H1 (cell line): ENCODE measurements around the gene COX5B. TPM values are rescaled to one million over a fixed set of nuclear protein-coding genes. Genes with fewer than 3 reads are reported as not detected.
A peak's percentile ranks its signal among the peaks of the same experiment; 100 is the strongest.

Source experiments
- CTCF ChIA-PET: fragments of 300-600 bp; sonication (Branson Sonifier 250); formaldehyde crosslinking; loops from one replicate; lab custom pipeline; 2021; ENCODE audit not compliant: partially characterized antibody; lab: Charles Lee
- POLR2A ChIA-PET: fragments of 300-600 bp; sonication (Branson Sonifier 250); formaldehyde crosslinking; loops from one replicate; lab custom pipeline; 2021; ENCODE audit warnings: inconsistent platforms; ENCODE audit not compliant: partially characterized antibody; lab: Charles Lee
- DNase-seq, 2 experiments: peaks; one replicate each; pipeline versions ENCODE4 v3.0.0 to v3.0.0-alpha.2; 2010 to 2022; ENCODE audit warnings: low spot score in 2 of 2, low read depth in 1 of 2, mixed read lengths in 1 of 2
- FAIRE-seq: peaks from 2 replicates; lab custom pipeline; 2011; peaks lifted over from hg19 to GRCh38; lab: Jason Lieb, UNC
- H2AFZ ChIP-seq: 2 replicates; pipeline ENCODE4 v1.8.1; 2012; ENCODE audit warnings: low read length, inconsistent platforms
- H2AK5ac ChIP-seq: 2 replicates; pipeline ENCODE4 v1.6.1; 2013; ENCODE audit warnings: low read depth, low read length
- H2BK120ac ChIP-seq: replicated peaks from 2 replicates; pipeline ENCODE3; 2013; ENCODE audit warnings: low read depth, low read length, inconsistent platforms
- H2BK12ac ChIP-seq: 2 replicates; pipeline ENCODE4 v1.6.1; 2013; ENCODE audit warnings: low read depth, low read length
- H2BK15ac ChIP-seq: 2 replicates; pipeline ENCODE4 v1.6.1; 2013; ENCODE audit warnings: low read length
- H2BK20ac ChIP-seq: 2 replicates; pipeline ENCODE4 v1.6.1; 2013; ENCODE audit warnings: low read length
- H2BK5ac ChIP-seq: 2 replicates; pipeline ENCODE4 v1.6.1; 2013; ENCODE audit warnings: low read depth, low read length
- H3K14ac ChIP-seq: 2 replicates; pipeline ENCODE4 v1.6.1; 2013; ENCODE audit warnings: inconsistent platforms; ENCODE audit not compliant: insufficient read length
- H3K18ac ChIP-seq: 2 replicates; pipeline ENCODE4 v1.6.1; 2013; ENCODE audit warnings: low read length; ENCODE audit errors: extremely low read depth
- H3K23ac ChIP-seq: 2 replicates; pipeline ENCODE4 v1.6.1; 2013; ENCODE audit warnings: inconsistent platforms; ENCODE audit not compliant: insufficient read length
- H3K23me2 ChIP-seq: 2 replicates; pipeline ENCODE4 v1.6.1; 2013; ENCODE audit warnings: low read depth, low read length
- H3K27ac ChIP-seq: 2 replicates; pipeline ENCODE4 v1.6.1; 2011; ENCODE audit warnings: low read depth, low read length, inconsistent platforms
- H3K27me3 ChIP-seq, 4 experiments: replicated peaks in 1 of 4; 1 replicate in 1 of 4; 2 replicates in 3 of 4; pipeline versions ENCODE4 v1.6.1 to v1.8.1; 2011 to 2013; ENCODE audit warnings: low read length in 3 of 4, mild to moderate bottlenecking in 3 of 4, inconsistent platforms in 2 of 4, mixed read lengths in 2 of 4, moderate library complexity in 1 of 4; ENCODE audit not compliant: control insufficient read depth in 3 of 4, insufficient read depth in 3 of 4; ENCODE audit errors: extremely low read depth in 1 of 4
- H3K36me3 ChIP-seq, 4 experiments: 2 replicates each; pipeline versions ENCODE4 v1.6.1 to v1.8.1; 2011 to 2013; ENCODE audit warnings: mild to moderate bottlenecking in 4 of 4, low read length in 3 of 4, moderate library complexity in 2 of 4, control low read depth in 1 of 4, inconsistent platforms in 1 of 4; ENCODE audit not compliant: insufficient read depth in 4 of 4, control insufficient read depth in 2 of 4
- H3K4ac ChIP-seq: replicated peaks from 2 replicates; pipeline ENCODE3; 2013; ENCODE audit warnings: low read length, low read depth, mixed read lengths, inconsistent platforms; ENCODE audit not compliant: insufficient read length
- H3K4me1 ChIP-seq, 4 experiments: replicated peaks in 1 of 4; 1 replicate in 1 of 4; 2 replicates in 3 of 4; pipeline versions ENCODE4 v1.6.1 to v1.8.1; 2011 to 2013; ENCODE audit warnings: low read length in 3 of 4, inconsistent platforms in 2 of 4, mixed read lengths in 1 of 4; ENCODE audit not compliant: insufficient read depth in 4 of 4, control insufficient read depth in 3 of 4
- H3K4me2 ChIP-seq, 2 experiments: 2 replicates each; pipeline versions ENCODE4 v1.6.1 to v1.8.1; 2011 to 2013; ENCODE audit warnings: low read depth in 2 of 2, low read length in 2 of 2, control low read depth in 1 of 2, inconsistent platforms in 1 of 2, mild to moderate bottlenecking in 1 of 2; ENCODE audit not compliant: insufficient read depth in 1 of 2
- H3K4me3 ChIP-seq, 4 experiments: fragments of 200-600, 300-600 bp in 1 of 4; sonication (generic), shearing (Covaris generic), sonication (Bioruptor Twin) in 1 of 4; 2 replicates each; pipeline versions ENCODE4 v1.5.1 to v1.8.1; 2011 to 2016; ENCODE audit warnings: low read length in 4 of 4, low read depth in 3 of 4, control low read depth in 2 of 4, inconsistent platforms in 2 of 4, mild to moderate bottlenecking in 2 of 4, mixed read lengths in 1 of 4, moderate library complexity in 1 of 4; ENCODE audit not compliant: insufficient read depth in 2 of 4; ENCODE audit errors: extremely low read depth in 1 of 4
- H3K56ac ChIP-seq: replicated peaks from 2 replicates; pipeline ENCODE3; 2013; ENCODE audit warnings: low read depth, mild to moderate bottlenecking, mixed read lengths, low read length, inconsistent platforms; ENCODE audit not compliant: insufficient read length
- H3K79me1 ChIP-seq: 2 replicates; pipeline ENCODE4 v1.6.1; 2013; ENCODE audit warnings: low read depth, low read length, control low read depth
- H3K79me2 ChIP-seq, 2 experiments: 2 replicates each; pipeline versions ENCODE4 v1.6.1 to v1.8.1; 2012 to 2013; ENCODE audit warnings: low read length in 2 of 2, mild to moderate bottlenecking in 2 of 2, inconsistent platforms in 1 of 2; ENCODE audit not compliant: insufficient read depth in 2 of 2, control insufficient read depth in 1 of 2
- H3K9ac ChIP-seq, 4 experiments: replicated peaks in 1 of 4; 1 replicate in 1 of 4; 2 replicates in 3 of 4; pipeline versions ENCODE4 v1.6.1 to v1.8.1; 2011 to 2013; ENCODE audit warnings: low read depth in 3 of 4, low read length in 3 of 4, control low read depth in 2 of 4, mild to moderate bottlenecking in 2 of 4, moderate library complexity in 2 of 4, inconsistent platforms in 1 of 4; ENCODE audit errors: extremely low read depth in 1 of 4
- H3K9me3 ChIP-seq, 2 experiments: 2 replicates each; pipeline versions ENCODE4 v1.6.1 to v1.8.1; 2012 to 2013; ENCODE audit warnings: mild to moderate bottlenecking in 2 of 2, moderate library complexity in 2 of 2, control low read depth in 1 of 2, inconsistent platforms in 1 of 2, low read depth in 1 of 2, low read length in 1 of 2, mixed read lengths in 1 of 2; ENCODE audit not compliant: insufficient read depth in 2 of 2
- H4K20me1 ChIP-seq, 2 experiments: replicated peaks in 1 of 2; 2 replicates each; pipeline versions ENCODE3 to v1.8.1; 2011 to 2013; ENCODE audit warnings: inconsistent platforms in 2 of 2, low read length in 2 of 2, mild to moderate bottlenecking in 1 of 2; ENCODE audit not compliant: insufficient read depth in 2 of 2, control insufficient read depth in 1 of 2
- H4K5ac ChIP-seq: 2 replicates; pipeline ENCODE4 v1.6.1; 2013; ENCODE audit warnings: low read length, low read depth, mixed read lengths, inconsistent platforms; ENCODE audit not compliant: insufficient read length
- H4K8ac ChIP-seq: 2 replicates; pipeline ENCODE4 v1.8.0; 2013; ENCODE audit warnings: mild to moderate bottlenecking, moderate library complexity, low read length, inconsistent platforms; ENCODE audit not compliant: insufficient read depth; ENCODE audit errors: extremely low read depth
- H4K91ac ChIP-seq: replicated peaks from 2 replicates; pipeline ENCODE3; 2013; ENCODE audit warnings: low read length, mixed read lengths, inconsistent platforms; ENCODE audit not compliant: insufficient read length
- BCL11A ChIP-seq, 2 experiments: IDR thresholded peaks; one replicate each; pipeline ENCODE4 v1.6.1; 2011; ENCODE audit warnings: low read depth in 2 of 2, low read length in 2 of 2, mild to moderate bottlenecking in 2 of 2
- GABPA ChIP-seq: IDR thresholded peaks from 2 replicates; pipeline ENCODE4 v1.6.1; 2011; ENCODE audit warnings: mild to moderate bottlenecking, low read length, moderate library complexity, borderline replicate concordance; ENCODE audit not compliant: insufficient read depth
- HDAC6 ChIP-seq: IDR thresholded peaks from one replicate; pipeline ENCODE4 v1.7.1; 2012; ENCODE audit warnings: low read depth, mild to moderate bottlenecking, inconsistent platforms, low read length, moderate library complexity
- KDM1A ChIP-seq: fragments of 200-600, 300-600 bp; sonication (generic); IDR thresholded peaks from 2 replicates; pipeline ENCODE4 v1.7.1; 2016; ENCODE audit warnings: mild to moderate bottlenecking, low read length, borderline replicate concordance
- MAFK ChIP-seq: IDR thresholded peaks from 2 replicates; pipeline ENCODE4 v1.6.1; 2012; ENCODE audit warnings: low read depth, mild to moderate bottlenecking, improper control_type of control experiment, low read length
- POU5F1 ChIP-seq: IDR thresholded peaks from 2 replicates; pipeline ENCODE4 v1.6.1; 2011; ENCODE audit warnings: low read depth, mild to moderate bottlenecking, low read length, moderate library complexity
- SP2 ChIP-seq: IDR thresholded peaks from 2 replicates; pipeline ENCODE4 v1.6.1; 2012; ENCODE audit warnings: mild to moderate bottlenecking, low read length, inconsistent platforms
- TAF7 ChIP-seq: optimal IDR thresholded peaks from 2 replicates; pipeline ENCODE3; 2011; ENCODE audit warnings: low read depth, mild to moderate bottlenecking, inconsistent platforms, low read length, moderate library complexity, borderline replicate concordance
- TCF12 ChIP-seq: IDR thresholded peaks from 2 replicates; pipeline ENCODE4 v1.6.1; 2011; ENCODE audit warnings: low read depth, mild to moderate bottlenecking, low read length
- USF2 ChIP-seq: IDR thresholded peaks from 2 replicates; pipeline ENCODE4 v1.6.1; 2011; ENCODE audit warnings: low read length, improper control_type of control experiment
- WGBS, 2 experiments: shearing (Covaris generic) in 1 of 2; methylation state at CpG; one replicate each; pipeline versions ENCODE4 v1.1.6 to v1.1.7; 2013 to 2015; ENCODE audit warnings: low lambda C conversion rate in 2 of 2, mixed read lengths in 2 of 2, inconsistent platforms in 1 of 2, low coverage in 1 of 2, missing lambda C conversion rate in 1 of 2; ENCODE audit not compliant: insufficient replicate concordance in 2 of 2, insufficient coverage in 1 of 2, insufficient read length in 1 of 2; ENCODE audit errors: extremely low coverage in 1 of 2, missing lambda C conversion rate in 1 of 2; 5-methylcytosine and 5-hydroxymethylcytosine counted together
- polyA plus RNA-seq, 7 experiments: library from polyadenylated mRNA; depleted of rRNA in 3 of 7; stranded (reverse) in 5 of 7; unstranded in 2 of 7; fragments of >200 nt in 5 of 7; fragments of 200-250 nt in 2 of 7; gene quantifications; 1 replicate in 5 of 7; 2 replicates in 1 of 7; 4 replicates in 1 of 7; pipeline versions ENCODE4 v1.2.1 to v1.2.3, GENCODE V29; 2011 to 2013; ENCODE audit warnings: missing spikeins in 2 of 7, mixed read lengths in 2 of 7
- total RNA-seq: library from RNA; stranded (reverse); fragmentation: NEBNext Ultra II Directional; extraction: Animal tissue kit (Norgen Biotek cat#: 25700); gene quantifications from 2 replicates; pipeline ENCODE4 v1.2.1, GENCODE V29; 2021

COX5B gene
- total and polyA plus RNA-seq, 2 of the 8 experiments (the other 6 are each of a cell fraction or from before 2014, with no cell fraction given), result 233 to 468 TPM

DNA sequence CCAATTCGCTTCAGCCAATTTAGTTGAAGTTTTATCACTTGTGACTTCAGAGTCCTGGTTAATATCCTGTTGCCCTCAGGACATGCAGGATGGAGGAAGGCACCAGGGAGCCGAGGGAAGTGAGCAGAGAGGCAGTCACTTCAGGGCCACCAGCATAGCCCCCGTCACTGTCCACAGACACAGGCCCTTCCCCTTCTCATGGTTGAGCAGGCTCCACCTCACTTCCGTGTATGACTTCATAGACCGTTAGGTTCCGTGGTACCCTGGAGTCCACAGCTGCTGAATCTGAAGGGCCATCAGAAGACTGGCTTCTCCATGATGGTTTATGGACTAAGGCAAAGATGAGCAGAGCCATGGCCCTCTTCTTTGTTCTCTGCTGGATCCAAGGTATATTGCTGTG is 23.6 kb downstream of the COX5B start, which contains the start of gene C2orf92:
TSS of gene C2orf92 (plus strand) at position 266 of the 400 bp plus-strand sequence. CDS start at position 342, 76 bp downstream.
- no peaks in the 10 kb centered on the region; a peak in 1 of 7 replicates for H3K4me1 ChIP-seq
- DNase-seq (no peak), FAIRE-seq (no peak)
- TF ChIP-seq HDAC6 (no peak), POU5F1 (no peak), SP2 (no peak), USF2 (no peak), GABPA (no peak), BCL11A (IDR thresholded peaks at IDR 0.05; ENCODE audit: low read depth in 2 of 2, low read length in 2 of 2) (no peak), TAF7 (no peak), MAFK (no peak), TCF12 (no peak), KDM1A (no peak)
- WGBS, 2 experiments, result 94% methylated on average over 6 of the region's 6 CpGs; no CpG with 5 or more reads in 1 of the 2 experiments
- H2AK5ac ChIP-seq, result no peak within 1 kb of the TSS
- POLR2A ChIA-PET, result interaction anchor here (1.4 kb wide), 1 partner anchor 24 kb away, joined by 3 read pairs; the partner anchor contains the start of gene COX5B
- no peak within 1 kb of the TSS for H4K91ac ChIP-seq
- no peak within 1 kb of the TSS for H3K27ac ChIP-seq
- H3K4me3 ChIP-seq, result no peak within 1 kb of the TSS
- H3K79me1 ChIP-seq, result no peaks in the 10 kb centered on the region
- H3K9ac ChIP-seq, result no peak within 1 kb of the TSS
- no peak within 1 kb of the TSS for H3K56ac ChIP-seq
- no peak within 1 kb of the TSS for H2BK5ac ChIP-seq
- H2BK120ac ChIP-seq, result no peak within 1 kb of the TSS
- no peak within 1 kb of the TSS for H4K5ac ChIP-seq
- no peak within 1 kb of the TSS for H3K18ac ChIP-seq
- H2BK15ac ChIP-seq, result no peak within 1 kb of the TSS
- H3K27me3 ChIP-seq, result no peaks in the 10 kb centered on the region
- H3K4ac ChIP-seq, result no peak within 1 kb of the TSS
- H3K9me3 ChIP-seq, result no peaks in the 10 kb centered on the region
- H3K23me2 ChIP-seq, result no peaks in the 10 kb centered on the region; the same call in 1 of the 2 replicates
- H3K79me2 ChIP-seq, result no peaks in the 10 kb centered on the region
- H2BK12ac ChIP-seq, result no peak within 1 kb of the TSS
- H3K14ac ChIP-seq, result no peak within 1 kb of the TSS
- H4K20me1 ChIP-seq, result no peaks in the 10 kb centered on the region
- CTCF ChIA-PET, result interaction anchor here (1.0 to 2.3 kb wide), 4 partner anchors 27 to 40 kb away, joined by 4 to 9 read pairs (median 6); no protein-coding TSS in a partner anchor
- no peak within 1 kb of the TSS for H2AFZ ChIP-seq
- H3K23ac ChIP-seq, result no peak within 1 kb of the TSS
- no peaks in the 10 kb centered on the region for H3K36me3 ChIP-seq
- H3K4me2 ChIP-seq, result no peak within 1 kb of the TSS
- no peak within 1 kb of the TSS for H2BK20ac ChIP-seq
- peak within 1 kb of the TSS; percentile 35; the same call in 1 of the 2 replicates for H4K8ac ChIP-seq
